IMR-90 (cell line): ENCODE results near the gene GALNT14. TPM values are rescaled to one million over a fixed set of nuclear protein-coding genes. Genes with fewer than 3 reads are reported as not detected.

Experiments
- ATAC-seq: fragments of 200-7000 bp; cut with Tn5 transposase; 2 replicates; pipeline ENCODE4 v1.9.1; 2020; ENCODE audit warnings: low read depth, mild to moderate bottlenecking, moderate library complexity
- BruUV-seq: library from RNA; stranded (reverse); fragments of 400-500 nt; replicated peaks from 2 replicates; lab custom pipeline; 2021; lab: Mats Ljungman, UMichigan
- CTCF ChIA-PET: fragments of 300-600 bp; formaldehyde crosslinking; extraction: SDS; loops from one replicate; lab custom pipeline; 2021; ENCODE audit warnings: antibody characterized with exemption; lab: Yijun Ruan, JAX
- POLR2A ChIA-PET: fragments of 300-600 bp; sonication (Branson Sonifier 250); formaldehyde crosslinking; loops from one replicate; lab custom pipeline; 2022; ENCODE audit warnings: antibody characterized with exemption; ENCODE audit not compliant: unreplicated experiment; lab: Charles Lee
- DNase-seq: peaks from one replicate; pipeline ENCODE4 v3.0.0; 2013
- H2AFZ ChIP-seq: replicated peaks from 2 replicates; pipeline ENCODE3; 2013; ENCODE audit warnings: low read length, mild to moderate bottlenecking; ENCODE audit not compliant: poor library complexity
- H2AK5ac ChIP-seq: 2 replicates; pipeline ENCODE4 v1.6.1; 2013; ENCODE audit warnings: low read depth, low read length, inconsistent platforms
- H2AK9ac ChIP-seq: replicated peaks from 2 replicates; pipeline ENCODE3; 2013; ENCODE audit warnings: mild to moderate bottlenecking, low read depth, low read length, moderate library complexity; ENCODE audit not compliant: poor library complexity
- H2BK120ac ChIP-seq: 2 replicates; pipeline ENCODE4 v1.6.1; 2013; ENCODE audit warnings: low read depth, low read length, inconsistent platforms
- H2BK15ac ChIP-seq: 3 replicates; pipeline ENCODE4 v1.6.1; 2013; ENCODE audit warnings: low read depth, low read length, inconsistent platforms
- H2BK20ac ChIP-seq: 2 replicates; pipeline ENCODE4 v1.6.1; 2013; ENCODE audit warnings: low read depth, mild to moderate bottlenecking, inconsistent platforms, low read length, moderate library complexity
- H2BK5ac ChIP-seq: 2 replicates; pipeline ENCODE4 v1.6.1; 2013; ENCODE audit warnings: mild to moderate bottlenecking, low read depth, low read length, inconsistent platforms; ENCODE audit not compliant: poor library complexity, severe bottlenecking
- H3K14ac ChIP-seq: replicated peaks from 2 replicates; pipeline ENCODE4 v1.6.1; 2013; ENCODE audit warnings: low read depth, low read length, inconsistent platforms
- H3K18ac ChIP-seq: 2 replicates; pipeline ENCODE4 v1.6.1; 2013; ENCODE audit warnings: low read depth, low read length, control low read depth
- H3K23ac ChIP-seq: 2 replicates; pipeline ENCODE4 v1.6.1; 2013; ENCODE audit warnings: low read depth, low read length, inconsistent platforms
- H3K27ac ChIP-seq: 2 replicates; pipeline ENCODE4 v1.5.1; 2013; ENCODE audit warnings: mild to moderate bottlenecking, control low read depth, low read length; ENCODE audit not compliant: insufficient read depth
- H3K27me3 ChIP-seq: 2 replicates; pipeline ENCODE4 v1.6.1; 2013; ENCODE audit warnings: low read length; ENCODE audit not compliant: control insufficient read depth, insufficient read depth
- H3K36me3 ChIP-seq: 2 replicates; pipeline ENCODE4 v1.6.1; 2013; ENCODE audit warnings: low read length, mixed read lengths; ENCODE audit not compliant: control insufficient read depth, insufficient read depth
- H3K4ac ChIP-seq: 2 replicates; pipeline ENCODE4 v1.6.1; 2013; ENCODE audit warnings: low read depth, low read length, inconsistent platforms
- H3K4me1 ChIP-seq: 2 replicates; pipeline ENCODE4 v1.6.1; 2013; ENCODE audit warnings: low read length, mixed read lengths; ENCODE audit not compliant: control insufficient read depth, insufficient read depth
- H3K4me2 ChIP-seq: 2 replicates; pipeline ENCODE4 v1.6.1; 2013; ENCODE audit warnings: low read depth, mild to moderate bottlenecking, control low read depth, low read length, moderate library complexity
- H3K4me3 ChIP-seq: 2 replicates; pipeline ENCODE4 v1.5.1; 2013; ENCODE audit warnings: low read depth, mild to moderate bottlenecking, control low read depth, low read length, moderate library complexity; ENCODE audit not compliant: insufficient read depth
- H3K56ac ChIP-seq: 2 replicates; pipeline ENCODE4 v1.6.1; 2013; ENCODE audit warnings: low read length, inconsistent platforms; ENCODE audit not compliant: insufficient read depth; ENCODE audit errors: extremely low read depth
- H3K79me1 ChIP-seq, 2 experiments: 2 replicates each; pipeline ENCODE4 v1.6.1; 2013; ENCODE audit warnings: low read length in 2 of 2, inconsistent platforms in 1 of 2, low read depth in 1 of 2
- H3K9ac ChIP-seq: 2 replicates; pipeline ENCODE4 v1.6.1; 2013; ENCODE audit warnings: low read depth, low read length, control low read depth
- H3K9me1 ChIP-seq: 2 replicates; pipeline ENCODE4 v1.6.1; 2013; ENCODE audit warnings: low read length, inconsistent platforms; ENCODE audit not compliant: insufficient read depth
- H3K9me3 ChIP-seq: 2 replicates; pipeline ENCODE4 v1.6.1; 2013; ENCODE audit warnings: low read length; ENCODE audit not compliant: control insufficient read depth, insufficient read depth
- H4K20me1 ChIP-seq: 2 replicates; pipeline ENCODE4 v1.6.1; 2013; ENCODE audit warnings: low read length, inconsistent platforms; ENCODE audit not compliant: insufficient read depth
- H4K5ac ChIP-seq: 2 replicates; pipeline ENCODE4 v1.6.1; 2013; ENCODE audit warnings: mild to moderate bottlenecking, low read depth, low read length, control low read depth
- H4K8ac ChIP-seq, 2 experiments: 2 replicates each; pipeline ENCODE4 v1.6.1; 2013; ENCODE audit warnings: low read depth in 2 of 2, low read length in 2 of 2, control low read depth in 1 of 2, inconsistent platforms in 1 of 2
- H4K91ac ChIP-seq: 2 replicates; pipeline ENCODE4 v1.6.1; 2013; ENCODE audit warnings: low read depth, low read length, inconsistent platforms; ENCODE audit not compliant: insufficient read depth
- CTCF ChIP-seq: conservative IDR thresholded peaks from 2 replicates; pipeline ENCODE4 v1.5.1; 2012; ENCODE audit warnings: mild to moderate bottlenecking, low read depth, low read length, improper control_type of control experiment
- FOS ChIP-seq: fragments of 150-350 bp; IDR thresholded peaks from 2 replicates; pipeline ENCODE4 v1.6.1; 2016; ENCODE audit warnings: low read depth, low read length
- MAZ ChIP-seq: IDR thresholded peaks from 2 replicates; pipeline ENCODE4 v1.6.1; 2012; ENCODE audit warnings: low read depth, mild to moderate bottlenecking, low read length, improper control_type of control experiment, moderate library complexity, borderline replicate concordance
- NFE2L2 ChIP-seq: fragments of 150-350 bp; IDR thresholded peaks from 2 replicates; pipeline ENCODE4 v1.6.1; 2016; ENCODE audit warnings: low read depth, mild to moderate bottlenecking, low read length
- POLR2A ChIP-seq: IDR thresholded peaks from 2 replicates; pipeline ENCODE4 v1.6.1; 2012; ENCODE audit warnings: mild to moderate bottlenecking, low read depth, low read length
- RAD21 ChIP-seq: IDR thresholded peaks from 2 replicates; pipeline ENCODE4 v1.6.1; 2012; ENCODE audit warnings: low read length, improper control_type of control experiment
- WGBS, 2 experiments: methylation state at CpG; one replicate each; pipeline versions ENCODE4 v1.1.5 to v1.1.7; 2013; ENCODE audit warnings: missing lambda C conversion rate in 2 of 2; ENCODE audit not compliant: insufficient read length in 1 of 2; ENCODE audit errors: extremely low coverage in 2 of 2; 5-methylcytosine and 5-hydroxymethylcytosine counted together
- dilution Hi-C: fragments of 300-500 bp; cut with HindIII; formaldehyde crosslinking; loops from one replicate; pipeline ENCODE4 v1.14.3; 2018; ENCODE audit warnings: low sequenced_read_pairs; ENCODE audit not compliant: unreplicated experiment
- in situ Hi-C: fragments of 300-500 bp; cut with MboI; formaldehyde crosslinking; loops from 3 replicates; pipeline ENCODE4 v1.14.3; 2019; ENCODE audit warnings: low sequenced_read_pairs, inconsistent platforms, mixed read lengths
- intact Hi-C: fragments of 100-400 bp; cut with micrococcal nuclease; formaldehyde crosslinking; loops from 2 replicates; pipeline ENCODE4 v1.10.0; 2022
- polyA plus RNA-seq, 3 experiments: library from polyadenylated mRNA; depleted of rRNA; stranded (reverse); fragments of >200 nt; gene quantifications; 2 replicates each; pipeline ENCODE4 v1.2.3, GENCODE V29; 2012; ENCODE audit warnings: low replicate concordance in 1 of 3
- total RNA-seq: library from RNA; depleted of rRNA; stranded (reverse); fragments of >200 nt; gene quantifications from 2 replicates; pipeline ENCODE4 v1.2.3, GENCODE V29; 2012

Gene GALNT14
- total and polyA plus RNA-seq, 2 of the 4 experiments (the other 2 are of a cell fraction), result 0.15 to 0.18 TPM

GRCh38 chr2:31087491-31087890 lies 50.7 kb downstream of the GALNT14 start:
- dilution Hi-C loops (no loop called here), intact Hi-C loops (loop anchor here (5.0 kb wide), 1 partner anchor 245 kb away; no protein-coding TSS in a partner anchor), in situ Hi-C loops (no loop called here)
- no peaks in the 10 kb centered on the region for H3K79me1 ChIP-seq
- DNase-seq (no peak), ATAC-seq (no peak)
- no peak overlapping the region for H4K91ac ChIP-seq
- H2AK5ac ChIP-seq, result no peak overlapping the region
- BruUV-seq, result no TSS peak
- H3K9me1 ChIP-seq, result no peaks in the 10 kb centered on the region
- H4K5ac ChIP-seq, result no peak overlapping the region
- H3K18ac ChIP-seq, result no peak overlapping the region
- H3K9me3 ChIP-seq, result no peaks in the 10 kb centered on the region
- no peak overlapping the region for H3K56ac ChIP-seq
- H2BK120ac ChIP-seq, result no peak overlapping the region
- H3K14ac ChIP-seq, result no peak overlapping the region
- H4K20me1 ChIP-seq, result no peaks in the 10 kb centered on the region
- H2AK9ac ChIP-seq, result no peak overlapping the region
- H3K9ac ChIP-seq, result no peak overlapping the region
- H2AFZ ChIP-seq, result no peak overlapping the region
- no peak overlapping the region for H3K4me2 ChIP-seq
- WGBS, 2 experiments, result 50% methylated on average over 1 of the region's 3 CpGs; no CpG with 5 or more reads in 1 of the 2 experiments
- H2BK5ac ChIP-seq, result no peak overlapping the region
- ChIA-PET CTCF (no interaction called here), POLR2A (no interaction called here)
- H2BK15ac ChIP-seq, result no peak overlapping the region
- H3K36me3 ChIP-seq, result no peaks in the 10 kb centered on the region
- no peak for TF ChIP-seq MAZ
- TF ChIP-seq CTCF, result no peak
- no peak for TF ChIP-seq NFE2L2
- no peak for TF ChIP-seq POLR2A
- TF ChIP-seq RAD21, result no peak
- no peak for TF ChIP-seq FOS
- H3K27me3 ChIP-seq, result no peaks in the 10 kb centered on the region
- no peak overlapping the region for H3K4me3 ChIP-seq
- H3K23ac ChIP-seq, result no peak overlapping the region
- no peak overlapping the region for H2BK20ac ChIP-seq
- H3K27ac ChIP-seq, result no peak overlapping the region
- H4K8ac ChIP-seq, result no peak overlapping the region
- H3K4ac ChIP-seq, result no peak overlapping the region
- H3K4me1 ChIP-seq, result no peaks in the 10 kb centered on the region
